Mesodermal cell (in vitro differentiated cells): ENCODE results near the gene INPP4B. TPM values are rescaled to one million over a fixed set of nuclear protein-coding genes. Genes with fewer than 3 reads are reported as not detected.

ENCODE experiments used
- H3K27ac ChIP-seq: 2 replicates; pipeline ENCODE4 v1.7.0; 2013; ENCODE audit warnings: mild to moderate bottlenecking, low read depth, low read length, moderate library complexity; ENCODE audit not compliant: severe bottlenecking
- H3K36me3 ChIP-seq: 2 replicates; pipeline ENCODE4 v1.7.1; 2013; ENCODE audit warnings: mild to moderate bottlenecking, low read length, moderate library complexity; ENCODE audit not compliant: control insufficient read depth, insufficient read depth
- H3K4me1 ChIP-seq: one replicate; pipeline ENCODE4 v1.7.1; 2013; ENCODE audit warnings: mild to moderate bottlenecking, low read length; ENCODE audit not compliant: insufficient read depth, control insufficient read depth, poor library complexity, severe bottlenecking
- H3K4me3 ChIP-seq: 2 replicates; pipeline ENCODE4 v1.7.0; 2013; ENCODE audit warnings: low read length, control low read depth, mild to moderate bottlenecking; ENCODE audit not compliant: insufficient read depth, poor library complexity, severe bottlenecking; ENCODE audit errors: extremely low read depth
- H3K9me3 ChIP-seq: 2 replicates; pipeline ENCODE4 v1.7.1; 2013; ENCODE audit warnings: mild to moderate bottlenecking, low read length, moderate library complexity; ENCODE audit not compliant: control insufficient read depth
- WGBS, 2 experiments: methylation state at CpG; one replicate each; pipeline ENCODE4 v1.1.5; 2013; ENCODE audit warnings: missing lambda C conversion rate in 2 of 2; ENCODE audit not compliant: insufficient coverage in 2 of 2; 5-methylcytosine and 5-hydroxymethylcytosine counted together
- polyA plus RNA-seq, 2 experiments: library from polyadenylated mRNA; stranded (reverse); fragments of 50-300 nt; gene quantifications; one replicate each; pipeline ENCODE4 v1.2.3, GENCODE V29; 2013

The INPP4B gene
- polyA plus RNA-seq (2013, experiment 1 of 2) = 5.5 TPM
- 3.7 TPM for polyA plus RNA-seq (2013, experiment 2 of 2)

DNA sequence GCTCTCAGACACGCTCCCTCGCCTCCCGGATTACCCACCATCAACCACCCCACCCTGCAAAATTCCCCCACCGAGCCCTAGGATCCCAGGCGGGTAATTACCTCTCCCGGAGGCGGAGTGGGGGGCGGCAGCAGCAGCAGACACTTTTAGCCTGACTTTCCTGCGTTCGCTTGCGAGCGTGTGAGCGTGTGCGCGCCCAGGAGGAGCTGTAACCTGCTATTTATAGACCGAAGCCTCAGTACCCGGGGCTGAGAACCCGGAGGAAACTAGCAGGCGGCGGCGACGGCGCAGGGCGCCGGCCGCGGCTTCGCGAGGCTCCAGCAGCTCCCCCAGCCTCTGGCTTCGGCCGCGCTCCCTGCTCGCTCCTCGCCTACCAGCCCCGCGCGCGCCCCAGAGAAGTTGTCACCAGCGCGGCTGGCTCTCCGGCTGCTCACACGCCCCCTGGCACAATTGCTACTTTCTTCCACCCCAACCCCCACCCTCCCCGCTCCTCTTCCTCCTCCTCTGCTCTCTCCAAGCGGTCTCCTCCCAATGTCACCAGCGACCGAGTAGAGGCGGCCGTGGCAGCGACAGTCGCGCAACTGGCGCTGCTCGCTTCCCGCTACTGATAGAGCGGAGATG lies at the start of gene INPP4B:
TSS of gene INPP4B (minus strand) at position 194 of the 621 bp plus-strand sequence.
- H3K27ac ChIP-seq = no peak within 1 kb of the TSS
- H3K9me3 ChIP-seq = no peaks in the 10 kb centered on the region
- no peaks in the 10 kb centered on the region for H3K4me1 ChIP-seq
- WGBS, 2 experiments = 0% methylated on average over 43 to 45 of the region's 55 CpGs
- peak within 1 kb of the TSS; percentile 52 for H3K4me3 ChIP-seq
- no peaks in the 10 kb centered on the region for H3K36me3 ChIP-seq

DNA sequence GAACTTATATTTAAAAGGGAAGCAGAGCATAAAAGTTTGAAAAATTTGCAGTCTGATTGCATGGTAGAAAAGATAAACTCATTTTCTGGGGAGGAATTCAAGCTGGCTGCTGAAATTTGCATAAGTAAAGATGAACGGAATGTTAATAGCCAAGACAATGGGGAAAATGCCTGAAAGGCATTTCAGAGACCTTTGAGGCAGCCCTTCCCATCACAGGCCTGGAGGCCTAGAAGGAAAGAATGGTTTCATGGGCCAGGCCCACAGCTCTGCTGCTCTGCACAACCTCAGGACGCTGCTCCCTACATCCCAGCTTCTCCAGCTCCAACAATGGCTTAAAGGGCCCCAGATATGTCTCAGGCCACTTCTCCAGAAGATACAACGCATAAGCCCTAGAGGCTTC lies 46.9 kb upstream of the INPP4B start:
- no peaks in the 10 kb centered on the region for H3K36me3 ChIP-seq
- H3K27ac ChIP-seq = no peak overlapping the region
- no peak overlapping the region for H3K4me3 ChIP-seq
- H3K4me1 ChIP-seq = no peaks in the 10 kb centered on the region
- 82 to 85% methylated on average over 1 to 2 of the region's 3 CpGs for WGBS, 2 experiments
- peaks cover 13% of the 10 kb centered on the region for H3K9me3 ChIP-seq

DNA sequence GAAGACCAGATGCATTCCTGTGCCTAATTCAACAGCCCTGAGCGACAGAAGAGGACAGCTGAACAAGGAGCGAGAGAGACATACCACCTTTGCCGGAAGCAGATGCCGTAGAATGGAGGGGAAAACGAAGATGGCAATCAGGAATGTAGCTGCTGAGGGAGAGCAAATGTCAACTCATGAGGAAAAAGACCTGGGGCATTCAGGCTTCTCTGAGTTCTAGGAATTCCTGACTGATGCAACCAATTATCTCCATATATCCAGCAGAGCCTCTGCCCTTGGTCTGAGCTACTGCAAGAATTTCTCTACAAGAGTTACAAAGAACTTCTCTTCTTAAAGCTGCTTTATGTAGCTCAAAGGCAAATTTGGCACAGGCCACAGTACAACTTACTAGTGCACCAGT lies 40.5 kb upstream of the INPP4B start:
- no peak overlapping the region for H3K4me3 ChIP-seq
- H3K36me3 ChIP-seq = no peaks in the 10 kb centered on the region
- H3K27ac ChIP-seq = no peak overlapping the region
- no peaks in the 10 kb centered on the region for H3K9me3 ChIP-seq
- WGBS, 2 experiments = 77 to 93% methylated on average over 5 of the region's 5 CpGs
- no peaks in the 10 kb centered on the region for H3K4me1 ChIP-seq

DNA sequence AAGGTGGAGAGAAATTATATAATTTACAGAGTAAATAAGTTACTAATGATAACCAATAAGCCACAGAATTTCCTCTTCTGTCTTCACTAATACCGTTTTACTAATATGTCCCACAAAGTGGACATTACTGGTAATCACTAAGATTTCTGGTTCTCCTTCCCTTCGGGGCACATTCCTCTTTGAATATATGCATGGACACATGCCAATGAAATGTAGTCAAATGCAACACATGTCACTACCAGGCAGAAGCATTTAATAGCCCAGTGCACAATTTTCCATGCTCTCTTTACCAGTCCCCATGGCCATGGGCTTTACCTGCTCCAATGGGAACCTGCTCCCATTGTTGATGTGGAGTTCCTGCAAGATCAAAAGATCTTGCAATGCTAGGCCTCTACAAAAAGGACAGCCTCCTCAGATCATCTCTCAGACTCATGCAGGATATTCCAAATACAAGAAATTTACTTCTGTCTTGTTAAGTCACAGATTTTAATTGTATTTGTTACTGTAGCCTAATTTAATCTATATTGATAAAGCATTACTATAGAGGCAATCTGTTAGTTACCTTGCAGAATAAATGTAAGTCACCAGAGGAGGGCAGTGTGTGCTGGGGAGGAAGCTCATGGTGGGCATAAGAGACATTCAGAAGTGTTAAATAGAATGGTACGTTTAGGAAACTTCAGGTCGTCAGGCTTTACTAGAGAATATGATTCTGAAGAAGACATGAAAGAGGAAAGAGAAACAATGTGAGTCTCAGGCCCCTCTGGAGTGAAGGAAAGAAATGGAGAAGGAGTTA lies 37.1 kb upstream of the INPP4B start:
- Histone ChIP-seq H3K27ac (no peak overlapping the region), H3K36me3 (no peaks in the 10 kb centered on the region), H3K4me3 (no peak overlapping the region), H3K9me3 (no peaks in the 10 kb centered on the region), H3K4me1 (no peaks in the 10 kb centered on the region)
- WGBS, 2 experiments = 59 to 85% methylated on average over 3 to 4 of the region's 4 CpGs

DNA sequence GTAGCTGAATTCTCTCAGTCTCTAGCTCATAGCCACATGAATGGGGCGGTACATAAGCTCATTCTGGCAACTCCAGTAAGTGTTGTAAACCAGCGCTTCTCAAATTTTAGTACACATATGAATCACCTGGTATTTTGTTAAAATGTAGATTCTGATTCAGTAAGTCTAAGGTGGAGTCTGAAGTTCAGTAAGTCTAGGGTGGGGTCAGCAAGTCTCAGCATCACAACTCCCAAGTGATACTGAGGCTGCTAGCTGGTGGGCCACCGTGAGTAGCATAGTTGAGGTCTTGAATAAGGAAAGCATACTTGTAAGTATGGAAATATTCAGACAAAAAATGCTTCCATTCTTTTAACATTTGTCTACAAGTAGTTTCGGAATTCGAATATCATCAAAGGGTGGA lies 36.1 kb upstream of the INPP4B start:
- no peak overlapping the region for H3K4me3 ChIP-seq
- H3K4me1 ChIP-seq = no peaks in the 10 kb centered on the region
- no peaks in the 10 kb centered on the region for H3K9me3 ChIP-seq
- H3K36me3 ChIP-seq = no peaks in the 10 kb centered on the region
- WGBS, 2 experiments = no CpG with 5 or more reads among the region's 5 CpGs
- H3K27ac ChIP-seq = no peak overlapping the region

GRCh38 chr4:142881331-142881730 lies 35.2 kb upstream of the INPP4B start:
- 80% methylated on average over 1 of the region's 2 CpGs; no CpG with 5 or more reads in 1 of the 2 experiments for WGBS, 2 experiments
- H3K9me3 ChIP-seq = no peaks in the 10 kb centered on the region
- H3K4me1 ChIP-seq = no peaks in the 10 kb centered on the region
- no peak overlapping the region for H3K27ac ChIP-seq
- no peaks in the 10 kb centered on the region for H3K36me3 ChIP-seq
- H3K4me3 ChIP-seq = no peak overlapping the region

DNA sequence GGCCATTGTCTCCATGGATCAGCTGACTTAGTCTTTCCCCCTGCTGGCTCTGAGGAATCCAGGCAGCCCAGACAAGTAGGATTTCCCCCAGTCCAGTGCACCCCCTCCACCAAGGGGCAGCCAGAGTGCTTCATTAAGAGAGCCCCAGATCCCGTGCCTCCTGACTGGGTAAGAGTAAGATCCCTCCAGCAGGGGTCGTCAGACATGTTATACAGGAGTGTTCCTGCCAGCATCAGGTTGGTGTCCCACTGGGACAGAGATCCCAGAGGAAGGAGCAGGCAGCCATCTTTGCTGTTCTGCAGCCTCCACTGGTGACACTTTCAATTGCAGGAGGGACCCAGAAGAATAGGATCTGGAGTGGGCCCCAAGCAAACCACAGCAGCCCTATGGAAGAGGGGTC lies 29.0 kb upstream of the INPP4B start:
- Histone ChIP-seq H3K4me1 (no peaks in the 10 kb centered on the region), H3K9me3 (no peaks in the 10 kb centered on the region), H3K36me3 (no peaks in the 10 kb centered on the region), H3K27ac (no peak overlapping the region), H3K4me3 (no peak overlapping the region)
- WGBS, 2 experiments = 71 to 78% methylated on average over 1 to 2 of the region's 2 CpGs

DNA sequence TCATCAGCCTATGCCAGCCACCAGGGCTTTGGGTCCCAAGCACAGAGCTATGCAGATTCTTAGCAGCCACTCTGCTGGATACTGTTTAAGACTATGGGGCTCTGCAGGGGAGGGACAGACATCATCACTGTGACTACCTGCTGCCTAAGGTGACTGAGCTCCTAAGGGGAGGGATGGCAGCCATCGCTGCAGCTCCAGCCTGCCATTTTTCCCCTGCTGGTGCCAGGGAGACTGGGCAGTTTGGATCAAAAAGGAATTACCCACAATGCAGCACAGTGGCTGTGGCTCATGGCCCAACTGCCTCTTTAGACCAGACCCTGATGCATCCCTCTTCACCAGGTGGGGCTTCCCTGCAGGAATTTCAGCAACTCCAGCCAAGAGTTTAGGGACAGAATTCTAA lies 28.6 kb upstream of the INPP4B start:
- no peak overlapping the region for H3K27ac ChIP-seq
- H3K36me3 ChIP-seq = no peaks in the 10 kb centered on the region
- no peaks in the 10 kb centered on the region for H3K4me1 ChIP-seq
- H3K9me3 ChIP-seq = no peaks in the 10 kb centered on the region
- H3K4me3 ChIP-seq = no peak overlapping the region
- 100% methylated on average over 1 of the region's 1 CpG; no CpG with 5 or more reads in 1 of the 2 experiments for WGBS, 2 experiments

DNA sequence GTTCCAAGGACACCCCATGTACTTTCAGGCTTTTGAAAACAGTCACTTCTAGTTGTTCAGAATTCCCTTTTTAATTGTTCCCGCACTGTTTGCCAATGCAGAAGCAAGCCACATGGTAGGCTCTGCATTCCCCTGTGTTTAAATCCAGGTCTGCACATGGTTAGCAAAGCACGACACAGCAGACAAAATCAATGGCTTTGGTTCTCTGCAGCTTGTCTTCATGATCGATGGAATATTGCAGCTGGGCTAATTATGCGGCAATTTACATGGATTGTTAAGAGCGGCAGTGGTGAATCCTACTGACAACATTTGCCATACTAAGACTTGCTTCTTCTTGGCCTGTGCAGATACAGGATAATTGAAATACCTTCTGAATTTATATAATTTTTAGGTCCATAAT lies 20.6 kb upstream of the INPP4B start:
- Histone ChIP-seq H3K9me3 (no peaks in the 10 kb centered on the region), H3K4me3 (no peak overlapping the region), H3K27ac (no peak overlapping the region), H3K4me1 (no peaks in the 10 kb centered on the region), H3K36me3 (no peaks in the 10 kb centered on the region)
- 91 to 97% methylated on average over 3 to 4 of the region's 5 CpGs for WGBS, 2 experiments

DNA sequence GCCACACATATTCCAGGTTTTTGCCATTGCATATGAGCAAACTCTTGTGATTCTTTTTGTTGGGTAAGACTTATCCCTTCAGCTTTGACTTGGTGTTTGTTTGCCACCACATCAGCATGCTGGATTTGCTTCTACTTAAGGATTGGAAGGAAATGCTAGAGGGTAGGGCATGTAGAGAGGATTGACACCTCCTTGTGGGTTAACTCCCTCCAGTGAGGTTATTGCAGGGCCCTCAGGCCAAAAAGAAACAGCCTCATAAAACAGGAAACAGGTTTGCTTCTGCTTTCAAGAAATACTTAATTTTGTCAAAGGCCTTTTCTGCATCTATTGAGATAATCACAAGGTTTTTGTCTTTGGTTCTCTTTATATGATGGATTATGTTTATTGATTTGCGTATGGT lies 15.2 kb upstream of the INPP4B start:
- Histone ChIP-seq H3K9me3 (no peaks in the 10 kb centered on the region), H3K4me3 (no peak overlapping the region), H3K36me3 (no peaks in the 10 kb centered on the region), H3K4me1 (no peaks in the 10 kb centered on the region), H3K27ac (no peak overlapping the region)
- no CpG with 5 or more reads among the region's 1 CpG for WGBS, 2 experiments

GRCh38 chr4:142858965-142859364 lies 12.9 kb upstream of the INPP4B start:
- no peak overlapping the region for H3K4me3 ChIP-seq
- no peak overlapping the region for H3K27ac ChIP-seq
- no peaks in the 10 kb centered on the region for H3K4me1 ChIP-seq
- H3K36me3 ChIP-seq = no peaks in the 10 kb centered on the region
- H3K9me3 ChIP-seq = no peaks in the 10 kb centered on the region
